HS-5 (cell line): ENCODE results near the gene PALD1.

ENCODE experiments used
- DNase-seq: peaks from one replicate; pipeline ENCODE4 v3.0.0-alpha.2; 2012; ENCODE audit warnings: low read depth

The PALD1 gene

DNA sequence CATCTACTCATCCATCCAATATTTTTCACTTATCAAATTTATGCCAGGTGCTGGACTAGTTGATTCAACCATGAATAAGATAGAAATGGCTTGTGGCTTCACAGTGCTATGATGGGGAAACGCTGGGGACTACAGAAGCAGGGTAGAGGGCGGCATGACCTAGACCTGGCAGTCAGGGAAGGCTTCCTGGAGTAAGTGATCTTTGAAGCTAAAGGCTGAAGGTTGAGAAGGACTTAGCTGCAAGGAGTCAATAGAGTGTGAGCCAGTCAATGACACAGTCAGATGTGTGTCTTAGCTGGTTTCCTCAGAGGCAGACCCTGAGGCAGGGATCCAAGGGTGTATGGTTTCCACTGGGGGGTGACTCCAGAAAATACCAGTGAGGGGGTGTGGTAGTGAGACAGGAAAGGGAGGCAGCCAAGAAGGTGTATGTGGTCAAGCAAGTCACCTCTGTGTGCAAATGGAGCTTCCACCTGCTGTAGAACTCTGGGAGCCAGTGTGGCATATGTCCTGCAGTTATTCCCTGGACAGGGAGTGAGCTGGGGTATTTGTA is 113.7 kb downstream of the PALD1 start:
- no peak for DNase-seq

DNA sequence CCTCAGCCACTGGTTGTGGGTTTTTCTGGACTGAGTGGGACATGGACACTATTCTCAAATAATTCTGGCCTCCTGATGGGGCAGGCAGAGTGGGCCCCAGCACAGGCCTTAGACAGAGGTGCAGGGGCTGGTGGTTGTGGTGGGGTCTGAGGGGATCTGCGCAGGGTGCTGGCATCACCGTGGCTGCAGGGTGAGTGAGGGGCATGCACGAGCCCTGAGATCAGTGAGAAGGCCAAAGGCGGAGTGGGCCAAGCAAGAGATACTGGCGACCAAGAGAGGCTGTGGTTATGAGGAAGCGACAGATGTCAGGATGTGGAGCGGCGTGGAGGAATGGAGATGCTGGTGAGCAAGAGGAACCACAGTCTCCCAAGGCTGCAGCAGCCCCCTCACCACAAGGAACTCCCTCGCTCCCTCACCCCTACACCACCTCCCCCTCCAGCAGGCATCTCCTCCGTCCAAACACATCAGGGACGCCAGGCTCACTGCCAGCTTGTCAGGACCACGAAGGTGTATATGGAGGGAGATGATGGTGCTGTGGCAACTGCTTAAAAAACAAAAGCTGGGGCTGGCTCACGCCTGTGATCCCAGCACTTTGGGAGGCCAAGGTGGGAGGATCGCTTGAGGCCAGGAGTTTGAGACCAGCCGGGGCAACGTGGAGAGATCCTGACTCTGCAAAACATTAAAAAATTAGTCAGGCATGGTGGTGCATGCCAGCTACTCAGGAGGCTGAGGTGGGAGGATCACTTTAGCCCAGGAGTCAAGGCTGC is 114.4 kb downstream of the PALD1 start:
- DNase-seq, result no peak

DNA sequence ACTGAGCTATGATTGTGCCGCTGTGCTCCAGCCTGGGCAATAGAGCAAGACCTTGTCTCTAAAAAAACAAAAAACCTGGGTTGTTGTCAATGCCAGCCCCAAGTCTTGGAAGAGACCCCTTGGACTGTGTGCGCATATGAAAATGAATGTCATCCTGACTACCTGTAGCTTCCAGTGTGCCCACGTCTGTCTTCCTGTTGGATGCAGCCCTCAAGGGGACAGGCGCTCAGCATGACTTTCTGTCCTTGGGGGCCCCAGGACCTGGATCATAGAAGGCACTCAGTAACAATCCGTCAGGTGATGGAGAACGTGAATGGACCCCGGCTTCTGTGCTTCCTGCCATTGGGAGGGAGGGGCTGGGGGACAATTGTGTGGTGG is 114.9 kb downstream of the PALD1 start:
- DNase-seq, result no peak

- no peak for DNase-seq
These were observed 115.6 kb downstream of the PALD1 start for GRCh38 chr10:70594161-70594560.

- no peak for DNase-seq
These were observed 117.0 kb downstream of the PALD1 start for GRCh38 chr10:70595566-70596016.

- DNase-seq, result no peak
These were observed 117.7 kb downstream of the PALD1 start for GRCh38 chr10:70596110-70596798.

GRCh38 chr10:70596860-70597809 is 118.6 kb downstream of the PALD1 start:
- no peak for DNase-seq

- DNase-seq, result no peak
These were observed 119.6 kb downstream of the PALD1 start for GRCh38 chr10:70597856-70598815.

GRCh38 chr10:70598857-70599295 is 120.3 kb downstream of the PALD1 start:
- no peak for DNase-seq

DNA sequence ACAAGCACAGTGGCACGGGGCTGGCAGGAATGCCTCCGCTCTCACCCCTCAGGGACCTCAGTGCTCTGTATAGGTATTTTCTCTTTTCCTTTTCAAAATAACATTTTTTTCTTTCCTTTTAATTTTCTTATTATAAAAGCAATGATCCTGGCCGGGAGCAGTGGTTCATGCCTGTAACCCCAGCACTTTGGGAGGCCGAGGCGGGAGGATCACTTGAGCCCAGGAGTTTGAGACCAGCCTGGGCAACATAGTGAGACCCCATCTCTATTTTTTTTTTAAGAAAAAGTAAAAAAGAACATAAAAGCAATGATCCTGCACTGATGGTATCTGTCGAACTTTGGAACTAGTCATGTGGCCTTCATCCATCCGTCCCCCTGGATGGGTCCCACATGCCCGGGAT is 120.8 kb downstream of the PALD1 start:
- no peak for DNase-seq

- no peak for DNase-seq
These were observed 121.2 kb downstream of the PALD1 start for GRCh38 chr10:70599791-70600190.

GRCh38 chr10:70600512-70601395 is 122.2 kb downstream of the PALD1 start:
- DNase-seq, result no peak

DNA sequence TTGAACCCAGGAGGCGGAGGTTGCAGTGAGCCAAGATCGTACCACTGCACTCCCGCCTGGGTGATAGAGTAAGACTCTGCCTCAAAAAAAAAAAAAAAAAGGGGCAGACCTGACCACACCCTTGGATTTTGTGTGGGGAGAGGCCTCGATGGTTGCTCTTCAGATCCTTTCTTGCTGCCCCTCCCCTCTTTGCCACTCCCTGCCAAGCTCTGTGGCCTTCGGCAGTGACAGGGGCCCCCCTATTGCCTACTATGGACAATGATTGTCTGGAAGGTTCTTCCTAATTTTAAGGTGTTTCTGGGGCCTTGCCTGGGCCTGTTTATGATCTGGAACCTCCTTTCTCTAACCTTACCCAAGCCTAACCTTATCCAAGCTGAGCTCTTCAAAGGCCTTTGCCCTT is 123.2 kb downstream of the PALD1 start:
- DNase-seq, result no peak

DNA sequence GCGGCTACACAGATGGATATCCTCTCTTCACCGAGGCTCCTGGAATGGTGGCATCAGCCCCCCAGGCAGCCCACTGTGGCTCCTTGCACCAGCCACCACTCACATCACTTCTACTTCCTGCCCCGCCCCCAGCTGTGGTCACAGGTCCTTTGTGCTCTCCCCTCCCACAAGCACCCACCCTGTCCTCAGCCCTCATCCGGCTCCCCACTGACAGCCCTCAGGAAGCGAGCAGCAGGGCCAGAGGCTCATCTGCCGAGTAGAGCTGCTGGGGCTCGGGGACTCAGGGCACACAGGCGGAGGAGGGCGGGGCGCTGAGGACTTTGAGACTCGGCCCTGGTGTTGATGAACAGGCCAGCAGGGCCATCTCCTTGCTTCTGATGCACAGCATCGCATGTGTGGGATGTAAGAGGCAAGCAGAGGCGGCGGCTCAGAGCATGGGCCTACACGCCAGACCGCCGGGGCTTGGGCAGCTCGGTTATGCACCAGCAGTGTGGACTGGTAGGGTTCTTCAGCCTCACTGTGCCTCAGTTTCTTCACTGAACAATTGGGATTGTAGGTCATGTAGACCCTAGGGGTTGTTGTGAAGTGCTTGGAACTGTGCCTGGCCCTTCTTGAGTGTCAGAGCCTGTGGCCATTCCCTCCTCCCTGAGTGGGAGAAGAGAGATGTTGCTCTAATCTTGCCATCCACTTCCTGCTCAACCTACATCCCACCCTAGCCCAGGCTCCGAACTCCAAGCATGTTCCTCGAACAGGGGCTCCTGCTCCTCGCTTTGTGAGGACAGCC is 124.3 kb downstream of the PALD1 start, which contains the start of gene PRF1:
TSS of gene PRF1 (minus strand) at position 77 of the 784 bp plus-strand sequence. CDS start 1,839 bp downstream, outside the sequence.
- no peak for DNase-seq

DNA sequence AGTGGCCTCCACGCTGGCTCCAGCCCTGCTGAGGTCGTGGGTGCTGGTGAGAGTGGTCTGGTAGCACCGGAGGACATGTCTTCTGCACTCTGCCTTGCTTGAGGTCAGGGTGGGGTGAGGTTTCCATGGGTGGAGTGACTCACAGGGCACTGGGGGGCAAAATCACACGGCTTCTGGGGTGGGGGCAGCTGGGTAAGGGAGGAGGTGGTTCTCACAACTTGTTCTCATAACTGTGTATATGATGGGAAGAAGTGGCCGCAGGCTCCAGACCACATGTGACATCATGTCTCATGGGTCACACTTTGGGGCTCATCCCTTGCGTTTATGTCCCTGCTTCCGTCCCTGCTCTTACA is 124.9 kb downstream of the PALD1 start:
- no peak for DNase-seq

DNA sequence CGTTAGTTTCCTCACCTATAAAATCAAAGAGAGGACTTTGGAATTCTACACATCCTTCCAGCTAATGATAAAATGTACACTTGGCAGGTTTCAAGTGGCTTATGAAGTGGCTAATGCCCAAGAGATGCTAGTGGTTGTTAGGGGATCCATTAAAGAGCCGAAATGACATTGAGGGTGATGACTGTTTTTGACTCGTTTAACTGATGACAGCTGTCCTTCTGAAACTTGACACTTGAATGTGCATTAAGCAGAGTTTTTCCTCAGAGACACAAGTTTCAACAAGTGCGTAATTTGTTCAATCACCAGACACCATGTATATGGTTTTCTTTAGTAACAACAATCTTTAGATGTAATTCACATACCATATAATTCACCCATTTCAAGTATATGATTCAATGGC is 125.5 kb downstream of the PALD1 start:
- DNase-seq, result no peak

- DNase-seq, result no peak
These were observed 126.6 kb downstream of the PALD1 start for GRCh38 chr10:70605161-70605560.

- DNase-seq, result no peak
These were observed 129.4 kb downstream of the PALD1 start for GRCh38 chr10:70607936-70608335.

GRCh38 chr10:70613941-70614340 is 135.4 kb downstream of the PALD1 start:
- no peak for DNase-seq
